Activated T-helper 17 cell treated with anti-CD3 and anti-CD28 coated beads, Interleukin-2, amount 50 U/mL, for 72 hours (primary cell): ENCODE measurements around the gene ACTR3C. TPM values are rescaled to one million over a fixed set of nuclear protein-coding genes. Genes with fewer than 3 reads are reported as not detected.
"Not testable (repeated sequence)": the region's sequence is repeated elsewhere in the genome, so short reads cannot be mapped to it uniquely, and the experiment has no call there.

ENCODE experiments used
- ATAC-seq: fragments of 150-1000 bp; cut with Tn5 transposase; replicated peaks from 2 replicates; pipeline ENCODE4 v1.10.0; 2021; ENCODE audit warnings: mild to moderate bottlenecking, moderate library complexity
- H3K27ac Mint-ChIP-seq: one replicate; pipeline ENCODE4 v1.8.0; 2022; ENCODE audit warnings: mixed read lengths
- H3K27me3 Mint-ChIP-seq: one replicate; pipeline ENCODE4 v1.8.0; 2022; ENCODE audit warnings: mixed read lengths
- H3K36me3 Mint-ChIP-seq: one replicate; pipeline ENCODE4 v1.8.0; 2022; ENCODE audit warnings: low read depth, mild to moderate bottlenecking, mixed read lengths
- H3K4me1 Mint-ChIP-seq: one replicate; pipeline ENCODE4 v1.8.0; 2022; ENCODE audit warnings: mixed read lengths
- H3K4me3 Mint-ChIP-seq: one replicate; pipeline ENCODE4 v1.8.0; 2022; ENCODE audit warnings: mild to moderate bottlenecking, mixed read lengths
- H3K9me3 Mint-ChIP-seq: one replicate; pipeline ENCODE4 v1.8.0; 2022; ENCODE audit warnings: mixed read lengths
- total RNA-seq, 2 donors: library from RNA; stranded (reverse); gene quantifications; one replicate each; pipeline ENCODE4 v1.2.3, GENCODE V29; 2022

ACTR3C gene
- total RNA-seq, 2 donors from 2014 or later: 9.4 to 11.1 TPM

- H3K4me3 Mint-ChIP-seq, H3K4me1 Mint-ChIP-seq, H3K36me3 Mint-ChIP-seq, H3K27ac Mint-ChIP-seq, H3K9me3 Mint-ChIP-seq, H3K27me3 Mint-ChIP-seq: not testable (repeated sequence)
- peak; percentile 41 for ATAC-seq
Measured at GRCh38 chr7:150276132-150276695, 47.1 kb downstream of the ACTR3C start.

GRCh38 chr7:150271898-150272297 lies 51.4 kb downstream of the ACTR3C start:
- H3K36me3 Mint-ChIP-seq, H3K27me3 Mint-ChIP-seq, H3K27ac Mint-ChIP-seq, H3K4me3 Mint-ChIP-seq, H3K4me1 Mint-ChIP-seq, H3K9me3 Mint-ChIP-seq: not testable (repeated sequence)
- peak; percentile 90 for ATAC-seq

- ATAC-seq, H3K4me3 Mint-ChIP-seq, H3K4me1 Mint-ChIP-seq, H3K36me3 Mint-ChIP-seq, H3K27ac Mint-ChIP-seq, H3K9me3 Mint-ChIP-seq, H3K27me3 Mint-ChIP-seq: not testable (repeated sequence)
Measured at GRCh38 chr7:150270101-150270824, 53.1 kb downstream of the ACTR3C start.

GRCh38 chr7:150268798-150269197 lies 54.5 kb downstream of the ACTR3C start:
- H3K27me3 Mint-ChIP-seq, H3K9me3 Mint-ChIP-seq, H3K4me3 Mint-ChIP-seq, H3K4me1 Mint-ChIP-seq, H3K27ac Mint-ChIP-seq, ATAC-seq, H3K36me3 Mint-ChIP-seq: not testable (repeated sequence)

GRCh38 chr7:150268287-150268686 lies 55.1 kb downstream of the ACTR3C start:
- not testable (repeated sequence) for H3K9me3 Mint-ChIP-seq, H3K36me3 Mint-ChIP-seq, H3K27ac Mint-ChIP-seq, H3K27me3 Mint-ChIP-seq, H3K4me3 Mint-ChIP-seq, ATAC-seq, H3K4me1 Mint-ChIP-seq

- ATAC-seq, H3K4me3 Mint-ChIP-seq, H3K27ac Mint-ChIP-seq, H3K27me3 Mint-ChIP-seq, H3K36me3 Mint-ChIP-seq, H3K9me3 Mint-ChIP-seq, H3K4me1 Mint-ChIP-seq: not testable (repeated sequence)
Measured at GRCh38 chr7:150266953-150267665, 56.2 kb downstream of the ACTR3C start.

GRCh38 chr7:150262656-150263055 lies 60.7 kb downstream of the ACTR3C start:
- H3K27me3 Mint-ChIP-seq, H3K36me3 Mint-ChIP-seq, ATAC-seq, H3K9me3 Mint-ChIP-seq, H3K4me3 Mint-ChIP-seq, H3K27ac Mint-ChIP-seq, H3K4me1 Mint-ChIP-seq: not testable (repeated sequence)

- H3K4me1 Mint-ChIP-seq, H3K4me3 Mint-ChIP-seq, H3K27ac Mint-ChIP-seq, H3K36me3 Mint-ChIP-seq, H3K9me3 Mint-ChIP-seq, ATAC-seq, H3K27me3 Mint-ChIP-seq: not testable (repeated sequence)
Measured at GRCh38 chr7:150247745-150248144, 75.6 kb downstream of the ACTR3C start.

GRCh38 chr7:150245208-150245607 lies 78.1 kb downstream of the ACTR3C start:
- not testable (repeated sequence) for H3K27ac Mint-ChIP-seq, H3K36me3 Mint-ChIP-seq, H3K4me3 Mint-ChIP-seq, H3K27me3 Mint-ChIP-seq, H3K9me3 Mint-ChIP-seq, H3K4me1 Mint-ChIP-seq
- ATAC-seq: peak; percentile 73

- not testable (repeated sequence) for H3K36me3 Mint-ChIP-seq, H3K27ac Mint-ChIP-seq, H3K9me3 Mint-ChIP-seq, H3K4me1 Mint-ChIP-seq, H3K27me3 Mint-ChIP-seq, H3K4me3 Mint-ChIP-seq
- ATAC-seq: peak; percentile 39
Measured at GRCh38 chr7:150242935-150243334, 80.4 kb downstream of the ACTR3C start.

- not testable (repeated sequence) for H3K9me3 Mint-ChIP-seq, H3K4me1 Mint-ChIP-seq, H3K27ac Mint-ChIP-seq, ATAC-seq, H3K36me3 Mint-ChIP-seq, H3K4me3 Mint-ChIP-seq
- peaks cover 12% of the 10 kb centered on the region for H3K27me3 Mint-ChIP-seq
Measured at GRCh38 chr7:150225444-150225843, 97.9 kb downstream of the ACTR3C start.

- not testable (repeated sequence) for H3K4me1 Mint-ChIP-seq, H3K9me3 Mint-ChIP-seq, H3K4me3 Mint-ChIP-seq, H3K27ac Mint-ChIP-seq, H3K36me3 Mint-ChIP-seq, ATAC-seq
- peaks cover 12% of the 10 kb centered on the region for H3K27me3 Mint-ChIP-seq
Measured at GRCh38 chr7:150222083-150222972, 101.0 kb downstream of the ACTR3C start.

GRCh38 chr7:150220673-150221181 lies 102.6 kb downstream of the ACTR3C start:
- not testable (repeated sequence) for H3K4me1 Mint-ChIP-seq, H3K36me3 Mint-ChIP-seq, H3K27ac Mint-ChIP-seq, ATAC-seq, H3K9me3 Mint-ChIP-seq, H3K4me3 Mint-ChIP-seq
- H3K27me3 Mint-ChIP-seq: peaks cover 12% of the 10 kb centered on the region

- not testable (repeated sequence) for H3K9me3 Mint-ChIP-seq, H3K4me1 Mint-ChIP-seq, ATAC-seq, H3K27ac Mint-ChIP-seq, H3K36me3 Mint-ChIP-seq, H3K4me3 Mint-ChIP-seq
- peaks cover 12% of the 10 kb centered on the region for H3K27me3 Mint-ChIP-seq
Measured at GRCh38 chr7:150219941-150220658, 103.2 kb downstream of the ACTR3C start.
